Measurements from ENCODE around the gene SIGLEC12.
"Not testable (repeated sequence)": the region's sequence is repeated elsewhere in the genome, so short reads cannot be mapped to it uniquely, and the experiment has no call there.

SIGLEC12 gene

DNA sequence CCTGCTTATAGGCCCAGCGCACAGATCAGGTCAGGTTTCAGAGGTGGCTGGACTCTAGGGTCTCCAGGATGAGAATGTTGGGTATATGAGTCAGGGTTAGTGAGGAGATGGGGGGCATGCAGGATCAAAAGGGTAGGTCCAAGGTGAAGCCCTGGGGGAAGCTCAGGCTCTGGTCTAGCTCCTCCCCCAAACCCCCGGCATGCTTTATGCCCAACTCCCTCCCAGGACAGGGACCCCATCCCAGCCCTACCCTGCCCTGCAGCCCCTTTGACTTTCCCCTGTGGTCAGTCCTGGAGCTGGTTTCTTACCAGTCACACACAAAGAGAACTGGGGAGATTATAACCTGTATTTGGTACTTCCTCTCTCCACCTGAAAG lies 33.1 kb downstream of the SIGLEC12 start:
- no peaks in the 10 kb centered on the region for H3K36me3 ChIP-seq (ENCODE audit: insufficient read depth, low read length)
- no peaks in the 10 kb centered on the region for H3K4me1 ChIP-seq (ENCODE audit: insufficient read depth, low read length, severe bottlenecking)
- no peak overlapping the region for H3K4me3 ChIP-seq (ENCODE audit: low read depth, low read length, poor library complexity, severe bottlenecking)
- H4K20me1 ChIP-seq (ENCODE audit: insufficient read depth, low read length) = no peaks in the 10 kb centered on the region
- H3K9me2 ChIP-seq (ENCODE audit: low read depth, low read length) = no peaks in the 10 kb centered on the region
- no peaks in the 10 kb centered on the region for H3F3A ChIP-seq (ENCODE audit: insufficient read depth, low read length)
- no peak overlapping the region for H3K4me2 ChIP-seq (ENCODE audit: low read length)
- no peak overlapping the region for H3K9ac ChIP-seq (ENCODE audit: low read length)
- no peaks in the 10 kb centered on the region for H3K79me2 ChIP-seq (ENCODE audit: insufficient read depth, low read length)
- H2AFZ ChIP-seq (ENCODE audit: low read length) = no peak overlapping the region
- no peaks in the 10 kb centered on the region for H3K27me3 ChIP-seq (ENCODE audit: insufficient read depth, low read length)
- TF ChIP-seq, protein P1, sequence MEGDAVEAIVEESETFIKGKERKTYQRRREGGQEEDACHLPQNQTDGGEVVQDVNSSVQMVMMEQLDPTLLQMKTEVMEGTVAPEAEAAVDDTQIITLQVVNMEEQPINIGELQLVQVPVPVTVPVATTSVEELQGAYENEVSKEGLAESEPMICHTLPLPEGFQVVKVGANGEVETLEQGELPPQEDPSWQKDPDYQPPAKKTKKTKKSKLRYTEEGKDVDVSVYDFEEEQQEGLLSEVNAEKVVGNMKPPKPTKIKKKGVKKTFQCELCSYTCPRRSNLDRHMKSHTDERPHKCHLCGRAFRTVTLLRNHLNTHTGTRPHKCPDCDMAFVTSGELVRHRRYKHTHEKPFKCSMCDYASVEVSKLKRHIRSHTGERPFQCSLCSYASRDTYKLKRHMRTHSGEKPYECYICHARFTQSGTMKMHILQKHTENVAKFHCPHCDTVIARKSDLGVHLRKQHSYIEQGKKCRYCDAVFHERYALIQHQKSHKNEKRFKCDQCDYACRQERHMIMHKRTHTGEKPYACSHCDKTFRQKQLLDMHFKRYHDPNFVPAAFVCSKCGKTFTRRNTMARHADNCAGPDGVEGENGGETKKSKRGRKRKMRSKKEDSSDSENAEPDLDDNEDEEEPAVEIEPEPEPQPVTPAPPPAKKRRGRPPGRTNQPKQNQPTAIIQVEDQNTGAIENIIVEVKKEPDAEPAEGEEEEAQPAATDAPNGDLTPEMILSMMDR (IDR thresholded peaks at IDR 0.05; ENCODE audit: low read length) = no peak
- no peak for TF ChIP-seq EZH2 (IDR thresholded peaks at IDR 0.05; ENCODE audit: borderline replicate concordance, low read length)
- H3K27ac ChIP-seq (ENCODE audit: low read depth, low read length, poor library complexity, severe bottlenecking) = no peak overlapping the region
- H3K9me3 ChIP-seq (ENCODE audit: low read length) = no peaks in the 10 kb centered on the region

DNA sequence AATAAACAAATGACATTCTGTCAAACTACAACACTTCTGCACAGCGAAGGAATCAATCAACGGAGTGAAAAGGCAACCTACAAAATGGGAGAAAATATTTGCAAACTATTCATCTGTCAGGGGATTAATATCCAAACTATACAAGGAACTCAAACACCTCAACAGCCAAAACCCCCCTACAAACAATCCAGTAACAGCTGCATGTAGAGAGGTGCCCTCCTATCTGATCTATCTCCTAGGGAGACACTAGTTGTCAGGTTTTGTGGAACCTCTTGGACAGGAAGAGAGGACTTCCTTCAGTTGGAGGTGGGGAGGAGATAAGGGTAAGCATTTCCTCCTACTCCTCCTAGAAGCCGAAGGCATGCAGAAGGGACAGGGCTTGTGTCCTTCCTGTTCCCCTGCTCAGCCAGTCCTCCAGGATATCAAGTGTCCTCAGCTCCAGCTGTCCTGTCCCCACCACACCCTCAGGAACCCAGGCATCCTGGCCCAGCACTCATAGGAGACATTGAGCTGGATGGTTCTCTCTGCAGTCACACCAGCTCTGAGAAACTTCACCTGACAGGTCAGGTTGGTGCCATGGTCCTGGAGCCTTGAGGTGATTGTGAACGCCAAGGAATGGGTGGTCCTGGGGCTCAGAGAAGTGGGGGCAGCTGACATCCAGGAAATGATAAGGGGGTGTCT lies 33.6 kb downstream of the SIGLEC12 start:
- Histone ChIP-seq H4K20me1 (ENCODE audit: insufficient read depth, low read length) (no peaks in the 10 kb centered on the region), H2AFZ (ENCODE audit: low read length) (no peak overlapping the region), H3K9me3 (ENCODE audit: low read length) (no peaks in the 10 kb centered on the region), H3K27me3 (ENCODE audit: insufficient read depth, low read length) (no peaks in the 10 kb centered on the region), H3K9me2 (ENCODE audit: low read depth, low read length) (no peaks in the 10 kb centered on the region), H3K27ac (ENCODE audit: low read depth, low read length, poor library complexity, severe bottlenecking) (no peak overlapping the region), H3K9ac (ENCODE audit: low read length) (no peak overlapping the region), H3K4me3 (ENCODE audit: low read depth, low read length, poor library complexity, severe bottlenecking) (no peak overlapping the region), H3F3A (ENCODE audit: insufficient read depth, low read length) (no peaks in the 10 kb centered on the region), H3K4me1 (ENCODE audit: insufficient read depth, low read length, severe bottlenecking) (no peaks in the 10 kb centered on the region), H3K79me2 (ENCODE audit: insufficient read depth, low read length) (no peaks in the 10 kb centered on the region), H3K36me3 (ENCODE audit: insufficient read depth, low read length) (no peaks in the 10 kb centered on the region), H3K4me2 (ENCODE audit: low read length) (no peak overlapping the region)
- TF ChIP-seq, protein P1 (IDR thresholded peaks at IDR 0.05; ENCODE audit: low read length) = no peak
- TF ChIP-seq EZH2 (IDR thresholded peaks at IDR 0.05; ENCODE audit: borderline replicate concordance, low read length) = no peak

DNA sequence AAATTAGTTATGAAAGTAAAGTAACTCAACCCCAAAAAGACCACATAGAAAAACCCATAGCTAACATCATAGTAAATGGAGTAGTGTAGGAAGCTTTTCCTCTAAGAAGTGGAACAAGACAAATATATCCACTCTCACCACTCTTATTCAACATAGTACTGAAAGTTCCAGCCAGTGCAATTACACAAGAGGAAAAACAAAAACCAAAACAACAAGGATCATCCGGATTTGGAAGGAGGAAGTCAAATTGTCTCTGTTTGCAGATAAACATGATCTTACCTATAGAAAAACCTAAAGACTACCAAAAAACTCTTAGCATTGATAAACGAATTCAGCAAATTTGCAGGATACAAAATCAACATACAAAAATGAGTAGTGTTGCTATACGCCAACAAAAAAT lies 34.9 kb downstream of the SIGLEC12 start:
- TF ChIP-seq, protein P1 (IDR thresholded peaks at IDR 0.05; ENCODE audit: low read length) = no peak
- no peak for TF ChIP-seq EZH2 (IDR thresholded peaks at IDR 0.05; ENCODE audit: borderline replicate concordance, low read length)
- Histone ChIP-seq H3F3A (ENCODE audit: insufficient read depth, low read length) (no peaks in the 10 kb centered on the region), H3K4me2 (ENCODE audit: low read length) (no peak overlapping the region), H3K27ac (ENCODE audit: low read depth, low read length, poor library complexity, severe bottlenecking) (no peak overlapping the region), H4K20me1 (ENCODE audit: insufficient read depth, low read length) (no peaks in the 10 kb centered on the region), H3K9me3 (ENCODE audit: low read length) (no peaks in the 10 kb centered on the region), H3K79me2 (ENCODE audit: insufficient read depth, low read length) (no peaks in the 10 kb centered on the region), H3K9me2 (ENCODE audit: low read depth, low read length) (no peaks in the 10 kb centered on the region), H3K9ac (ENCODE audit: low read length) (no peak overlapping the region), H3K36me3 (ENCODE audit: insufficient read depth, low read length) (no peaks in the 10 kb centered on the region), H3K4me3 (ENCODE audit: low read depth, low read length, poor library complexity, severe bottlenecking) (no peak overlapping the region), H2AFZ (ENCODE audit: low read length) (no peak overlapping the region), H3K4me1 (ENCODE audit: insufficient read depth, low read length, severe bottlenecking) (no peaks in the 10 kb centered on the region), H3K27me3 (ENCODE audit: insufficient read depth, low read length) (no peaks in the 10 kb centered on the region)

DNA sequence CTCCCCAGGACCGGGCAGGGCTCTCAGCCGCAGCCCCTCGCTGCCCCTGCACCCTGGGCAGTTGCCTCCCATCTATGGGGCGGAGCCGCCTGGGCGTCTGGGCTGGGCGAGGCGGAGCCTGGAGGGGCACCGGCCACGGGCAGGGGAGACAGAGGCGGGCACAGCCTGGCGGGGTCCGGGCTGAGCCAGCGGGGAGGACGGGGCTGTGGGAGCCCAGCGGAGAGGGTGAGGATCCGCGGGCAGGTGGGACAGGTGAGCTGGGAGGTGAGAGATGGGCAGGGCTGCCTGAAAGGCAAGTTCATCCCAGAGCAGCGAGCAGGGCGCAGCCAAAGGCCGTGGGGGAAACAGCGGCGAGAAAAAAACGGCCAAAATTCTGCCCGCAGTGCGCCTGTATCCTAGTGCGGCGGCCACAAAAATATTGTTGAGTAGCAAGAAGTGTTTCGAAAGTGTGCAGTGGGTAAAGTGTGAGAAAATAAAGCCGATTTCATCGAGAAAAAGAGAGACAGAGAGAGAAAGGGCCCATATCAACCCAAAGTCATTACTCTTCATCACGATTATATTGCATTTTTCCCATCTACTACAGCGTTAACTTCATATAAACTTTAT lies 37.5 kb downstream of the SIGLEC12 start:
- H3K9me3 ChIP-seq (ENCODE audit: low read length); H2AFZ ChIP-seq (ENCODE audit: low read length); H3K4me1 ChIP-seq (ENCODE audit: insufficient read depth, low read length, severe bottlenecking); H3K9ac ChIP-seq (ENCODE audit: low read length); H3K79me2 ChIP-seq (ENCODE audit: insufficient read depth, low read length); H3K4me3 ChIP-seq (ENCODE audit: low read depth, low read length, poor library complexity, severe bottlenecking); H3K4me2 ChIP-seq (ENCODE audit: low read length); H3K27ac ChIP-seq (ENCODE audit: low read depth, low read length, poor library complexity, severe bottlenecking); H3K36me3 ChIP-seq (ENCODE audit: insufficient read depth, low read length); H3K9me2 ChIP-seq (ENCODE audit: low read depth, low read length); H4K20me1 ChIP-seq (ENCODE audit: insufficient read depth, low read length); H3K27me3 ChIP-seq (ENCODE audit: insufficient read depth, low read length); H3F3A ChIP-seq (ENCODE audit: insufficient read depth, low read length): not testable (repeated sequence)
